Activated CD4-positive, alpha-beta T cell treated with anti-CD3 and anti-CD28 coated beads, Interleukin-2, amount 50 U/mL, for 1 hour (primary cell): ENCODE data around the gene PIGN.

Experiments used
- DNase-seq: peaks from one replicate; pipeline ENCODE4 v3.0.0-alpha.2; 2020

Gene PIGN

GRCh38 chr18:62102221-62102620 lies 84.6 kb downstream of the PIGN start:
- no peak for DNase-seq

- no peak for DNase-seq
These were observed 85.5 kb downstream of the PIGN start for GRCh38 chr18:62101321-62101721.

- no peak for DNase-seq
These were observed 87.9 kb downstream of the PIGN start for GRCh38 chr18:62098960-62099359.

GRCh38 chr18:62097698-62098097 lies 89.2 kb downstream of the PIGN start:
- DNase-seq, result no peak

- no peak for DNase-seq
These were observed 95.3 kb downstream of the PIGN start for GRCh38 chr18:62091487-62092120.

GRCh38 chr18:62089174-62089573 lies 97.7 kb downstream of the PIGN start:
- DNase-seq, result no peak

- DNase-seq, result no peak
These were observed 98.7 kb downstream of the PIGN start for GRCh38 chr18:62088156-62088555.

GRCh38 chr18:62085756-62086155 lies 101.1 kb downstream of the PIGN start:
- DNase-seq, result no peak

- no peak for DNase-seq
These were observed 105.0 kb downstream of the PIGN start for GRCh38 chr18:62081761-62082294.

GRCh38 chr18:62081248-62081647 lies 105.6 kb downstream of the PIGN start:
- no peak for DNase-seq

GRCh38 chr18:62080172-62080900 lies 106.5 kb downstream of the PIGN start:
- no peak for DNase-seq

GRCh38 chr18:62073461-62074281 lies 113.2 kb downstream of the PIGN start:
- no peak for DNase-seq

- DNase-seq, result no peak
These were observed 114.5 kb downstream of the PIGN start for GRCh38 chr18:62072370-62072769.

- DNase-seq, result no peak
These were observed 115.8 kb downstream of the PIGN start for GRCh38 chr18:62071071-62071470.

- no peak for DNase-seq
These were observed 116.6 kb downstream of the PIGN start for GRCh38 chr18:62070302-62070701.

- no peak for DNase-seq
These were observed 117.3 kb downstream of the PIGN start for GRCh38 chr18:62069556-62069955.

- no peak for DNase-seq
These were observed 120.6 kb downstream of the PIGN start for GRCh38 chr18:62066102-62066818.

GRCh38 chr18:62064361-62064760 lies 122.5 kb downstream of the PIGN start:
- no peak for DNase-seq

- no peak for DNase-seq
These were observed 124.9 kb downstream of the PIGN start for GRCh38 chr18:62061821-62062478.

GRCh38 chr18:62060820-62061219 lies 126.0 kb downstream of the PIGN start:
- DNase-seq, result no peak

GRCh38 chr18:62054929-62055498 lies 131.8 kb downstream of the PIGN start:
- DNase-seq, result no peak

GRCh38 chr18:62048279-62048678 lies 138.6 kb downstream of the PIGN start:
- no peak for DNase-seq
